Fibroblast of pulmonary artery (primary cell): ENCODE measurements around the gene COA7.

Experiments
- DNase-seq: peaks from one replicate; pipeline ENCODE4 v3.0.0-alpha.2; 2010; ENCODE audit warnings: low read depth
- H3K4me3 ChIP-seq: replicated peaks from 2 replicates; pipeline ENCODE4 v1.5.1; 2011; ENCODE audit warnings: low read depth, mild to moderate bottlenecking, control low read depth, low read length, moderate library complexity
- CTCF ChIP-seq: IDR thresholded peaks from 2 replicates; pipeline ENCODE4 v1.5.1; 2011; ENCODE audit warnings: mild to moderate bottlenecking, control low read depth, low read length, inconsistent platforms; ENCODE audit errors: missing control alignments

COA7 gene

GRCh38 chr1:52636721-52637695 is 61.1 kb downstream of the COA7 start:
- TF ChIP-seq CTCF, result no peak
- no peak for DNase-seq
- no peak overlapping the region for H3K4me3 ChIP-seq

GRCh38 chr1:52635321-52636089 is 62.6 kb downstream of the COA7 start:
- no peak overlapping the region for H3K4me3 ChIP-seq
- DNase-seq, result no peak
- no peak for TF ChIP-seq CTCF
